VCaP (cell line): ENCODE data around the gene FAF2.

Experiments
- H3K27ac ChIP-seq: fragments of 450-650 bp; 2 replicates; pipeline ENCODE4 v1.5.1; 2017
- CTCF ChIP-seq: fragments of 450-650 bp; conservative IDR thresholded peaks from 2 replicates; pipeline ENCODE4 v1.5.1; 2017; ENCODE audit warnings: mild to moderate bottlenecking, moderate library complexity

The FAF2 gene

DNA sequence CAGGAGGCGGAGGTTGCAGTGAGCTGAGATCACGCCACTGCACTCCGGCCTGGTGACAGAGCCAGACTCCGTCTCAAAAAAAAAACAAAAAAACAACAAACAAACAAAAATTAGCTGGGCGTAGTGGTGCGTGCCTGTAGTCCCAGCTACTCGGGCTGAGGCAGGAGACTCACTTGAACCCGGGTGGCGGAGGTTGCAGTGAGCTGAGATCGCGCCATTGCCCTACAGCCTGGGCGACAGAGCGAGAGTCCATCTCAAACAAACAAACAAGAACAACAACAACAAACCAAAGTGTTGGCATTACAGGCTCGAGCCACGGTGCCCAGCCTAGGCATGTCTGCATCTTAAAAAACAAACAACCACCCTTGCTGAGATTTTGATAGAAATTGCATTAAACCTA lies 76.8 kb downstream of the FAF2 start:
- no peak overlapping the region for H3K27ac ChIP-seq
- TF ChIP-seq CTCF, result no peak

DNA sequence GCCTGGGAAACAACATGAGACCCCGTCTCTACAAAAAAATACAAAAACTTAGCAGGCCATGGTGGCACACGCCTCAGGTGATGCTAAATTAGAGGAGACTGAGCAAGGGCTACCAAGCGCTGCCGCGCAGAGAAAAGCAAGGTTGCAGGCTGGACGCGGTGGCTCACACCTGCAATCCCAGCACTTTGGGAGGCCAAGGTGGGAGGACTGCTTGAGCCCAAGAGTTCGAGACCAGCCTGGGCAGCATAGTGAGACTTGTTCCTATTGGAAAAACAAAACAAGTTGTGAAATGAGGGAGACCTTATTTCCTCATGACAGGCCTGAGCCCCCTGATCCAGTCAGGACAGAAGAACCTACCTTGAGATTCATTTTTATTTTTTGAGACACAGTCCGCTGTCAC lies 77.5 kb downstream of the FAF2 start:
- H3K27ac ChIP-seq, result no peak overlapping the region
- TF ChIP-seq CTCF, result no peak

DNA sequence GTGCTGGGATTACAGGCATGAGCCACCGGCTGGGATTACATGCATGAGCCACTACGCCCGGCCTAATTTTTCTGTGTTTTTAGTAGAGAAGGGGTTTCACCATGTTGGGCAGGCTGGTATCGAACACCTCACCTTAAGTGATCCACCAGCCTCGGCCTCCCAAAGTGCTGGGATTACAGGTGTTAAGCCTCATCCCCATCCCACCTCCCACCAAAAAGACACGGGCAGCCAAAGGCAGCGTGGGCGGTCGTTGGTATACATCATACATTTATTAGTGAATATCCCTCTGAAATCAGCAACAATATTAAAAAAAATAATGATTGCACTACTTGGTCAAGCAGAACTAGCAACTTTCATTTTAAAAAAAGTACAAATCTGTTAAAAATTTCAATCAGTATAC lies 78.3 kb downstream of the FAF2 start:
- H3K27ac ChIP-seq, result no peak overlapping the region
- TF ChIP-seq CTCF, result no peak

- H3K27ac ChIP-seq, result no peak overlapping the region
These were observed 79.3 kb downstream of the FAF2 start for GRCh38 chr5:176527246-176528222.

DNA sequence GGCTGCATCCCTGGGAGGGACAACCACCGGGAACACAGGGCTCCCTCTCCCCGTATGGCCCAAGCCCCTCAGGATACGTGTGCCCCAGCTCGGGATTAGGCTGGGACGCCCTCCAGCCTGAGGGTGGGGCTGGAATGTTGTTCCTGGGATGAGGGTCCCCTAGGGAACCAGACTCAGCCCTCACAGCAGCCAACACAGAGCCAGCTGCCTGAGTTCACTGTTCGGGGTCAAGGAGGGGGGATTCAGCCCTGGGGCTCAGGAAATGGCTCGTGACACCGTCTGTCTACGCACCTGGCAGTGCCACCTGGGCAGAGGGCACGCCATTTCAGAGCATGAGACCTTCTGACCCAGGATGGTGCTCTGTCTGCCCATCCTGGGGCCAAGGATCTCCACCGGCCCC lies 80.1 kb downstream of the FAF2 start:
- H3K27ac ChIP-seq, result no peak overlapping the region
- no peak for TF ChIP-seq CTCF

More at GRCh38 chr5:176527246-176528222, 79.3 kb downstream of the FAF2 start:
- TF ChIP-seq CTCF, result no peak

DNA sequence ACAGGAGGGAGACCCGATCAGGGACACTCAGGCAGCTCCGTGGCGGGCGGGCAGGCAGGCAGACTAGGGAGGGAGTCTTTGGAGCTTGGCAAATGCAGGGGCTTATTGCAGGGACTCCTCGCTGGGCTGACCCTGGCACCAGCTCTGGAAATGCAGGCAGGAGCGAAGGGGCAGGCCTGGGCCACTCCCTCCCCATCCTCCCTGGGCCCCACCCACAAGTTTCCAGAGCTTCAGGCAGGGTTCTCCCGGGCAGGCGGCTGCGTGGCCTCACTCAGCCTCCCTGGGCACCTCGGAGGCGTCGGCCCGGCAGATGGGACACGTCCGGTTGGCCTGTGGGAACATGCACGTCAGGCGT lies 80.6 kb downstream of the FAF2 start:
- no peak overlapping the region for H3K27ac ChIP-seq
- no peak for TF ChIP-seq CTCF

DNA sequence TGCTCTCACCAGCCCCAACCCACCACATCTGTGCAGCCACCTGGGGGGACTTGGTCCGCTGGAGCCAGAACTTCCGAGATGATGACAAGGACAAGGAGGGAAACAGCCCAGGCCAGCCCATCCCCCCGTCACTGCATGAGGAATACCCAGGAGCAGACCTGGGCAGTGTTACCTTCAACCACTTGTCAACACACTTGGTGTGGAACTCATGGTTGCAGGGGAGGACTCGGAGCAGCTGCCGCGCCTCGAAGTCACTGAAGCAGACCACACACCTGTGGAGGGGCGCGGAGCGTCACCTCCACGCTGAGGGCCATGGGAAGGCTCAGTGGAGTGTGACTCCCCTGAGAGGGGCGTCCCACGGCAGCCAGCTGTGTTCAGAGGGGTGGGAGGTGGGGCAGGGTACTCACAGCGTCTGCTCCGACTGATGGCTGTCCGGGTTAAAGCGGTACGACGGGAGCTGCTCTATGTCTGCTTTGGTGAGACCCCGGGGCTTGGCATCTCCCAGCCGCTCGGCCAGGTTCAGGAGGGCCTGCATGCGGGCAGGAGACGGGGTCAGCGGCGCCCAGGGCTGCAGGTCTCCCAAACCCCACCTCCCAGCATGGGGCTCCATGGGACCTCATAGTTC lies 81.0 kb downstream of the FAF2 start:
- TF ChIP-seq CTCF, result no peak
- no peak overlapping the region for H3K27ac ChIP-seq
